Naive B cell (primary cell): ENCODE results near the gene RABGAP1L. TPM values are rescaled to one million over a fixed set of nuclear protein-coding genes. Genes with fewer than 3 reads are reported as not detected.
"Not testable (repeated sequence)": the region's sequence is repeated elsewhere in the genome, so short reads cannot be mapped to it uniquely, and the experiment has no call there.

Experiments used
- ATAC-seq, 2 donors: fragments of 150-1000 bp; cut with Tn5 transposase; 2 replicates each; pipeline ENCODE4 v1.10.0; 2021; ENCODE audit warnings: low read depth in 2 of 2, mild to moderate bottlenecking in 2 of 2, moderate library complexity in 2 of 2
- DNase-seq: peaks from one replicate; pipeline ENCODE4 v3.0.0; 2022
- H3K27ac Mint-ChIP-seq, 6 donors: one replicate each; pipeline ENCODE4 v1.8.0; 2020 to 2022; ENCODE audit warnings: mild to moderate bottlenecking in 6 of 6, mixed read lengths in 6 of 6, moderate library complexity in 5 of 6, inconsistent platforms in 2 of 6
- H3K27me3 Mint-ChIP-seq, 3 donors: one replicate each; pipeline ENCODE4 v1.8.0; 2021 to 2022; ENCODE audit warnings: mixed read lengths in 3 of 3, mild to moderate bottlenecking in 1 of 3
- H3K36me3 Mint-ChIP-seq, 2 donors: one replicate each; pipeline ENCODE4 v1.8.0; 2020 to 2022; ENCODE audit warnings: mixed read lengths in 2 of 2, inconsistent platforms in 1 of 2, mild to moderate bottlenecking in 1 of 2
- H3K4me1 Mint-ChIP-seq, 3 donors: one replicate each; pipeline ENCODE4 v1.8.0; 2020 to 2022; ENCODE audit warnings: mixed read lengths in 3 of 3, inconsistent platforms in 1 of 3, mild to moderate bottlenecking in 1 of 3, moderate library complexity in 1 of 3
- H3K4me3 Mint-ChIP-seq, 8 donors: one replicate each; pipeline ENCODE4 v1.8.0; 2020 to 2022; ENCODE audit warnings: mild to moderate bottlenecking in 8 of 8, mixed read lengths in 8 of 8, moderate library complexity in 8 of 8, inconsistent platforms in 2 of 8
- H3K9me3 Mint-ChIP-seq, 7 donors: one replicate each; pipeline ENCODE4 v1.8.0; 2020 to 2022; ENCODE audit warnings: mixed read lengths in 7 of 7, mild to moderate bottlenecking in 5 of 7, inconsistent platforms in 2 of 7, moderate library complexity in 1 of 7
- polyA plus RNA-seq, 6 donors: library from polyadenylated mRNA; unstranded; fragments of 300-500 nt; fragmentation: Illumina TruSeq; gene quantifications; one replicate each; pipeline ENCODE4 v1.2.3, GENCODE V29; 2021; ENCODE audit warnings: low read depth in 6 of 6

Gene RABGAP1L
- polyA plus RNA-seq, 6 donors from 2014 or later: 24.0 to 90.2 (median 79.0) TPM

GRCh38 chr1:175003521-175003920 is 844.2 kb downstream of the RABGAP1L start:
- Mint-ChIP-seq H3K4me1 (peaks cover 15 to 49% (median 37%) of the 10 kb centered on the region in 3 donors), H3K4me3 (peak overlapping the region in 2 of 8 donors; percentile 32 to 34)
- ATAC-seq: no peak

DNA sequence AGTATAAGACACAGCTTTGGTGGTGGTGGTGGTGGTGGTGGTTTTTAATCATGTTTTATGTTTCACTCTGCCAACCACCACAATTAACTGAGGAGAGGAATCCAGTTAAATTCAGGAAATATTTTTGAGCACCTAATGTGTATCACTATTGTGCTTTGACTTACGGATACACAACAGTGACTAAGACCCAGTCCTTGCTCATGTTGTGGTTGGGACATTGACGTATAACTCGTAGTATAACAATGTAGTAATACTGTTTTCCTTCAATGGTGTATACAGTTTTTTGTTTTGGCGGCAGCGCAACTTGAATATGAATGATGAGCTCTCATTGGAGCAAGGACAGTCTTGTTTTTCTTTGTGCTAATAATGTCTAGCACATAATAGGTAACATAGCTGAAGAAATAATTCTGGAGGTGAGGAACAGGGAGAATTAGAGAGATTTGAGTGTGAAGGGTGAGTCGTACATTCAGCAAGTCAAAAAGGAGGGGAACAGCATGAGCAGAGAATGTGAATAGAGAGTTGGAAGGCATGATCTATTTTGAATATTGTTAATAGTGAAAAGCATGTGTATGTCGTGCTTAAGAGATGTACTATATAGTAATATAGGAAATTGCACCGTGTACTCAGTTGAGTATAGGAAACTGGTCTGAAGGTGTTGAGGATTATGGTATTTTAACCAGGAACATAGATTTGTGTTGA is 845.9 kb downstream of the RABGAP1L start:
- Mint-ChIP-seq H3K4me1 (peaks cover 21 to 54% (median 39%) of the 10 kb centered on the region in 3 donors), H3K27ac (peak overlapping the region in 2 of 6 donors; percentile 8 to 10), H3K27me3 (no peaks in the 10 kb centered on the region), H3K9me3 (no peaks in the 10 kb centered on the region), H3K36me3 (peaks cover 6 to 8% of the 10 kb centered on the region in 2 donors), H3K4me3 (no peak overlapping the region)
- DNase-seq (no peak), ATAC-seq (no peak)

More at GRCh38 chr1:175003521-175003920, 844.2 kb downstream of the RABGAP1L start:
- peak overlapping the region in 2 of 6 donors; percentile 29 to 69 for H3K27ac Mint-ChIP-seq
- H3K9me3 Mint-ChIP-seq: no peaks in the 10 kb centered on the region
- DNase-seq: no peak
- no peaks in the 10 kb centered on the region for H3K36me3 Mint-ChIP-seq
- no peaks in the 10 kb centered on the region for H3K27me3 Mint-ChIP-seq

- peaks cover 27 to 34% of the 10 kb centered on the region in 2 donors for H3K36me3 Mint-ChIP-seq
Observed at GRCh38 chr1:175009532-175009931, 850.2 kb downstream of the RABGAP1L start.

DNA sequence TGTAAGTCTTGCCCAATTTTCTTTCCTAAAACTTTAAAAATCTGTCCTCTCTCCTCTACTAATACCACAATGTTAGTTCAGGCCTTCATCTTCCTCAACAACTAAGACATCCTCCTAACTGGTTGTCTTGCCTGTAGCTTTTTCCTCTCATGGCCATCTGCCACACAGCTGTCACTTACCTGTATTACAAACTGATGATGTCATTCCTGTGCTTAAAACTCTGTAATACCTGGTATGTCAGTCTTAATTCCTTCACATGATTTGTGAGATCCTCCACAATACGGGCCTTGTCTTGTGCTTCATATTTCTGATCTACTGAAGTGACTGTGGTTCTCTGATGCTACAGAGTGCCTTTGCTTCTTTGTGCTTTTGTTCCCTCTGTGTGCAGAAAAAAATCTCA is 854.1 kb downstream of the RABGAP1L start:
- DNase-seq (no peak), ATAC-seq (no peak)
- H3K36me3 Mint-ChIP-seq: peaks cover 35 to 40% of the 10 kb centered on the region in 2 donors
- H3K9me3 Mint-ChIP-seq: no peaks in the 10 kb centered on the region
- H3K4me3 Mint-ChIP-seq: no peak overlapping the region
- peak overlapping the region in 3 of 6 donors; percentile 3 to 86 (median 37) for H3K27ac Mint-ChIP-seq
- peaks cover 6 to 9% (median 6%) of the 10 kb centered on the region in 3 donors for H3K4me1 Mint-ChIP-seq
- H3K27me3 Mint-ChIP-seq: no peaks in the 10 kb centered on the region

More at GRCh38 chr1:175009532-175009931, 850.2 kb downstream of the RABGAP1L start:
- H3K27me3 Mint-ChIP-seq: no peaks in the 10 kb centered on the region
- DNase-seq: no peak
- no peaks in the 10 kb centered on the region for H3K9me3 Mint-ChIP-seq
- H3K4me1 Mint-ChIP-seq: peaks cover 5 to 18% (median 6%) of the 10 kb centered on the region in 3 donors
- no peak for ATAC-seq
- H3K4me3 Mint-ChIP-seq: no peak overlapping the region
- peak overlapping the region in 2 of 6 donors; percentile 10 to 52 for H3K27ac Mint-ChIP-seq

- no peaks in the 10 kb centered on the region for H3K9me3 Mint-ChIP-seq
- H3K27ac Mint-ChIP-seq: peak overlapping the region in 2 of 6 donors; percentile 1 to 22
- no peaks in the 10 kb centered on the region for H3K27me3 Mint-ChIP-seq
- DNase-seq (no peak), ATAC-seq (no peak)
- peaks cover 0 to 4% (median 4%) of the 10 kb centered on the region in 3 donors for H3K4me1 Mint-ChIP-seq
- H3K4me3 Mint-ChIP-seq: no peak overlapping the region
- H3K36me3 Mint-ChIP-seq: peaks cover 29 to 32% of the 10 kb centered on the region in 2 donors
Observed at GRCh38 chr1:175015243-175015642, 855.9 kb downstream of the RABGAP1L start.

DNA sequence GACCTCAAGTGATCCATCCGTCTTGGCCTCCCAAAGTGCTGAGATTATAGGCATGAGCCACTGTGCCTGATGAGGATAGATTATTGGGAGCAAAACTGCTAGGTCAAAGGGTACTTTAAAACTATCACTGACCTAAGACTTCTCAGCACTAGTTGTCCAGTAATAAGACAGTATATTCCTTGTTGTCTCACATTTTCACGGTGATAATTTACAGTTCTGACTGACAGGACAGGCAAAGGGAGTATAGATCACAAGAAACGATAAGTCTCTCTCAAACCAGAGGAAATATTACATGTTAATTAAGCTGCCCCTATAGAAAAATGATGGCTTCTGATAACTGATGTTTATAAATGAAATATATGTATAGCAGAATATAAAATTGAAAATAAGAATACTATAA is 860.2 kb downstream of the RABGAP1L start:
- H3K36me3 Mint-ChIP-seq: peaks cover 7 to 8% of the 10 kb centered on the region in 2 donors
- H3K4me1 Mint-ChIP-seq: peaks cover 28 to 31% (median 31%) of the 10 kb centered on the region in 3 donors
- no peak for DNase-seq
- H3K9me3 Mint-ChIP-seq: peaks cover 0 to 2% (median 0%) of the 10 kb centered on the region in 7 donors
- ATAC-seq: no peak
- H3K27me3 Mint-ChIP-seq: no peaks in the 10 kb centered on the region
- H3K4me3 Mint-ChIP-seq: peak overlapping the region in 2 of 8 donors; percentile 30 to 73
- no peak overlapping the region for H3K27ac Mint-ChIP-seq

DNA sequence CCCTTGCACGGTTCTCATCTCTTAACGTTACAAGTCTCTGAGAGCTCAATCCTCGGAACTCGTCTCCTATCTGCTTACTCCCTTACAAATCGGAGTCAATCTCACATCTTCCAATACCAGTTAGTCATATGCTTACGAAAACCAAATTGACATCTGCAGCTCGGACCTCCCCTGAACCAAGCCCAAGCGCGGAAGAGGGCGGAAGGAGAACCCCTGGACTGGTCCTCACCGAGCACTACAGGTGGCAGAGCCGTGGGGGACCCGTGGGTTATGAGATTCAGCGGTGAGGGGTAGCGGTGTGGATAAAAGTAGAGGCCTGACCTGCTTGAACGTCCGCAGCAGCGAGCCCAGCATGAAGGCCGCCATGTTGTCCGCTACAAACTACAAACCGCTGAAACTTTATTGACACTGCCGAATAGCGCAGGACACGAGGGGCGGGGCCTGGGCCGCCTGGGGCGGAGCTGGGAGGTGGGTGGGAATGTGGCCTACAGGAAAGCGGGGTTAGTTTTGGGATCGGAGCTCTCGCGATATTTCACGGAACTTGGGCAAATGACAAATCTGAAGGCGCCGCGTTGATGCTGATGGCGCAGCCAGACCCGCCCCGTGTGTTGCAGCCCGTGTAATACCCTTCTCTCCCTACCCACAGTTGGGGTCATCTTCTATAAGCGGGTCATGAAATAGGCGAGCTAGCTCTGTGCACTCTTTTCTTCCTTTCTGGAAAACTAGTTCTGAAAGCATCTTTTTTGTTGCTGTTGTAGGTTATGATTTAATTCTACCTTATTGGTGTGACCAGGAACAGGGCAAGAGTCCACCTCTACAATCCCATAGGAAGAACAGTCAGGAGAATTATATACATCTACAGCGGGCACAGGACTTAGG is 864.0 kb downstream of the RABGAP1L start, which contains the start of gene MRPS14:
TSS of gene MRPS14 (minus strand) at position 383 of the 879 bp plus-strand sequence. CDS start at position 366, 17 bp downstream.
- ATAC-seq: peak; percentile 91 to 93
- peaks cover 27 to 35% (median 28%) of the 10 kb centered on the region in 3 donors for H3K4me1 Mint-ChIP-seq
- DNase-seq: peak; percentile 96
- peaks cover 0 to 6% (median 0%) of the 10 kb centered on the region in 7 donors for H3K9me3 Mint-ChIP-seq
- H3K4me3 Mint-ChIP-seq: peak within 1 kb of the TSS; percentile 89 to 100 (median 95)
- no peaks in the 10 kb centered on the region for H3K27me3 Mint-ChIP-seq
- no peaks in the 10 kb centered on the region for H3K36me3 Mint-ChIP-seq
- peak within 1 kb of the TSS; percentile 77 to 99 (median 94) for H3K27ac Mint-ChIP-seq

DNA sequence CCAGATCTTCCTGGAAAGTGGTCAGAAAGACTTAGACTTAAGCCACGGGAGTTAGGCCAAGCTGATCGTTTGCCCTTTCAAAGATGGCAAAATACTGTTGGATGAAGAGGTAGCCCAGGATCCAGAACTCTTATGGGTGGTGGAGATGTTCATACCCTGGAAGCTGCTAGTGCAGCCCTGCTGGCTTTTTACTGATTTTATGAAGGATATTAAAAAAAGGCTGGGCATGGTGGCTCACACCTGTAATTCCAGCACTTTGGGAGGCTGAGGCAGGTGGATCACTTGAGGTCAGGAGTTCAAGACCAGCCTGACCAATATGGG is 864.6 kb downstream of the RABGAP1L start:
- ATAC-seq, DNase-seq, H3K27me3 Mint-ChIP-seq, H3K9me3 Mint-ChIP-seq, H3K36me3 Mint-ChIP-seq: not testable (repeated sequence)
- H3K4me3 Mint-ChIP-seq: peak overlapping the region; percentile 89 to 100 (median 95)
- H3K4me1 Mint-ChIP-seq: peaks cover 27 to 35% (median 28%) of the 10 kb centered on the region in 3 donors
- H3K27ac Mint-ChIP-seq: peak overlapping the region; percentile 77 to 99 (median 94)

DNA sequence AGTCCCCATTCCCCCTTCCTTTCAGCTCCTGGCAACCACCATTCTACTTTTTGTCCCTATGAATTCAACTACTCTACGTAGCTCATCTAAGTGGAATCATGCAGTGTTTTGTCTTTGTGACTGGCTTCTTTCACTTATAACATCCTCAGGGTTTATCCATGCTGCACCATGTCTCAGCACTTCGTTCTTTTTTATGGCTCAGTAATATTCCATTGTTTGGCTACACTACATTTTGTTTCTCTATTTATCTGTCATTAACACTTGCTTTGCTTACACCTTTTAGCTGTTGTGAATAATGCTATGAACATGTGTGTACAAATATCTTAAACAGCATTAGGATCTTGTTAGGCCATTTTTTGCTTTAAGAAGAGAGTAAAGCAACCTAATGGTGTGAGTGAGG is 865.5 kb downstream of the RABGAP1L start:
- no peak for ATAC-seq
- no peaks in the 10 kb centered on the region for H3K27me3 Mint-ChIP-seq
- no peaks in the 10 kb centered on the region for H3K36me3 Mint-ChIP-seq
- H3K4me1 Mint-ChIP-seq: peaks cover 33 to 42% (median 34%) of the 10 kb centered on the region in 3 donors
- H3K27ac Mint-ChIP-seq: peak overlapping the region in 2 of 6 donors; percentile 27 to 73
- DNase-seq: no peak
- peaks cover 0 to 6% (median 0%) of the 10 kb centered on the region in 7 donors for H3K9me3 Mint-ChIP-seq
- peak overlapping the region; percentile 16 to 100 (median 78) for H3K4me3 Mint-ChIP-seq

GRCh38 chr1:175033953-175034352 is 874.6 kb downstream of the RABGAP1L start:
- H3K4me1 Mint-ChIP-seq: peaks cover 7 to 10% (median 8%) of the 10 kb centered on the region in 3 donors
- DNase-seq: no peak
- H3K9me3 Mint-ChIP-seq: no peaks in the 10 kb centered on the region
- H3K4me3 Mint-ChIP-seq: no peak overlapping the region
- H3K27me3 Mint-ChIP-seq: peaks cover 0 to 8% (median 0%) of the 10 kb centered on the region in 3 donors
- no peak for ATAC-seq
- H3K36me3 Mint-ChIP-seq: no peaks in the 10 kb centered on the region
- H3K27ac Mint-ChIP-seq: no peak overlapping the region

DNA sequence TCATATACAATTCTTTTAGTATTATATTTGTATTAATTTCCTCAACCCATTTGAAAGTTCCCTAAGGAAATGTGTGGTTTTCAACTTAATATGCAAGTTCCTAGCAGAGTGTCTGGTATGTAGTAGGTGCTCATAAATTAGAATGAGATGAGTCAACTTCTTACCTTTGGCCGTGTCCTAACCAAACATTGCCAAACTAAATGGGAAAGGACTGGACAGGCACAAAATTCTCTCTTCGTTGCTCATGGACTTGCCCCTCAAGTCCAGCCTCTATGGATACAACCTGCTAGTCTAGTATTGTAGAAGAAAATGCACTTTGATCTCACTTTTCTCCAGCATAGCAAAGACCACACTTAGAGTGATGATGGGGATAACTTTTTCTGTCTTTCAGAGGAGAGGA is 875.5 kb downstream of the RABGAP1L start:
- ATAC-seq: no peak
- no peak for DNase-seq
- no peak overlapping the region for H3K4me3 Mint-ChIP-seq
- peaks cover under 1 to 3% (median 2%) of the 10 kb centered on the region in 3 donors for H3K4me1 Mint-ChIP-seq
- H3K27me3 Mint-ChIP-seq: peaks cover 0 to 9% (median 0%) of the 10 kb centered on the region in 3 donors
- H3K9me3 Mint-ChIP-seq: no peaks in the 10 kb centered on the region
- H3K27ac Mint-ChIP-seq: no peak overlapping the region
- no peaks in the 10 kb centered on the region for H3K36me3 Mint-ChIP-seq

- H3K9me3 Mint-ChIP-seq: no peaks in the 10 kb centered on the region
- no peak overlapping the region for H3K4me3 Mint-ChIP-seq
- DNase-seq (no peak), ATAC-seq (no peak)
- H3K27me3 Mint-ChIP-seq: peaks cover 0 to 19% (median 0%) of the 10 kb centered on the region in 3 donors
- H3K4me1 Mint-ChIP-seq: no peaks in the 10 kb centered on the region
- no peaks in the 10 kb centered on the region for H3K36me3 Mint-ChIP-seq
- no peak overlapping the region for H3K27ac Mint-ChIP-seq
Observed at GRCh38 chr1:175035865-175036264, 876.5 kb downstream of the RABGAP1L start.

DNA sequence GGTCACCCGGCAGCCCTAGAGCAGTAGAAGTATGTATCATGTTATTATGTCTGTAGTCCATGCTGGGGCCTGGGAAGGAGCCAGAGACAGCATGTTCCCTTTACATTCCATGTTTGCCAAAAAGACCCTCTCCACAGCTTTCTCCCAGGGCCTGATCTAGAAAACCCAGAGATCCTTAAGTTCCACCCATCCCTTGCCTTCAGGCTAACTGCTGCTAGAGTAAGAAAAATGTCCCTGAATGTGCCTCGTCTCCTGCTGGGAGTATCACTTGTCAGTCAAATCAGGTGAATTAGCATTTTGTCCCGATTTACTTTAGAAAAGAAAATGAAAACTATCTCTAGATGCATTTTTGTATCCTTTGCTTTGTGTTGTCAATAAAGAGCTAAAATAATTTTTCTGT is 877.2 kb downstream of the RABGAP1L start:
- no peak overlapping the region for H3K27ac Mint-ChIP-seq
- H3K36me3 Mint-ChIP-seq: no peaks in the 10 kb centered on the region
- H3K4me1 Mint-ChIP-seq: no peaks in the 10 kb centered on the region
- no peaks in the 10 kb centered on the region for H3K9me3 Mint-ChIP-seq
- no peak for DNase-seq
- peaks cover 0 to 22% (median 0%) of the 10 kb centered on the region in 3 donors for H3K27me3 Mint-ChIP-seq
- no peak for ATAC-seq
- H3K4me3 Mint-ChIP-seq: no peak overlapping the region
